ENCODE measurements around the gene EP400.
"Not testable (repeated sequence)": the region's sequence is repeated elsewhere in the genome, so short reads cannot be mapped to it uniquely, and the experiment has no call there.

EP400 gene

DNA sequence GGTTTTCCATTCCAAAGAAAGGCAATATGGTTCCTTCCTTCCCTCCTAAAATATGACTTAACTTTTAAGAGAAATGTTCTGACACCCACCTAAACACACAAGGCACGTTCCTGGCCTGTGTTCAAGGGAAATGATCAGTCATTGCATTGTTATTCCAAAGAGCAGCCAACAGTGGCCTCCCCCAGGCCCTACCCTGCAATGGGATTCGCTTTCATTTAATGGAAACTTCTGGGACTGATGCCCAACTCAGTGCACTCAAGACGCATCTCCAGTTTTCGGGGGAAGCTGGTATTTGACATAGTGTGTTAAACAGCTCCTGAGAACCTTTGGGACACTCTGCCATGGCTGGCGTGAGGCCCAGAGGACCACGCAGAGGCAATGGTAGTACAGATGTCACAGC, 128.4 kb downstream of the EP400 start:
- in situ Hi-C loops (cut with MboI; ENCODE audit: low pct_unique_long_range_greater_than_20kb, low sequenced_read_pairs, unreplicated experiment): no loop called here
- DNase-seq (ENCODE audit: low spot score): no peak
- TF ChIP-seq, protein P1, sequence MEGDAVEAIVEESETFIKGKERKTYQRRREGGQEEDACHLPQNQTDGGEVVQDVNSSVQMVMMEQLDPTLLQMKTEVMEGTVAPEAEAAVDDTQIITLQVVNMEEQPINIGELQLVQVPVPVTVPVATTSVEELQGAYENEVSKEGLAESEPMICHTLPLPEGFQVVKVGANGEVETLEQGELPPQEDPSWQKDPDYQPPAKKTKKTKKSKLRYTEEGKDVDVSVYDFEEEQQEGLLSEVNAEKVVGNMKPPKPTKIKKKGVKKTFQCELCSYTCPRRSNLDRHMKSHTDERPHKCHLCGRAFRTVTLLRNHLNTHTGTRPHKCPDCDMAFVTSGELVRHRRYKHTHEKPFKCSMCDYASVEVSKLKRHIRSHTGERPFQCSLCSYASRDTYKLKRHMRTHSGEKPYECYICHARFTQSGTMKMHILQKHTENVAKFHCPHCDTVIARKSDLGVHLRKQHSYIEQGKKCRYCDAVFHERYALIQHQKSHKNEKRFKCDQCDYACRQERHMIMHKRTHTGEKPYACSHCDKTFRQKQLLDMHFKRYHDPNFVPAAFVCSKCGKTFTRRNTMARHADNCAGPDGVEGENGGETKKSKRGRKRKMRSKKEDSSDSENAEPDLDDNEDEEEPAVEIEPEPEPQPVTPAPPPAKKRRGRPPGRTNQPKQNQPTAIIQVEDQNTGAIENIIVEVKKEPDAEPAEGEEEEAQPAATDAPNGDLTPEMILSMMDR (IDR thresholded peaks at IDR 0.05; ENCODE audit: extremely low read depth, insufficient read depth, missing control alignments): no peak

DNA sequence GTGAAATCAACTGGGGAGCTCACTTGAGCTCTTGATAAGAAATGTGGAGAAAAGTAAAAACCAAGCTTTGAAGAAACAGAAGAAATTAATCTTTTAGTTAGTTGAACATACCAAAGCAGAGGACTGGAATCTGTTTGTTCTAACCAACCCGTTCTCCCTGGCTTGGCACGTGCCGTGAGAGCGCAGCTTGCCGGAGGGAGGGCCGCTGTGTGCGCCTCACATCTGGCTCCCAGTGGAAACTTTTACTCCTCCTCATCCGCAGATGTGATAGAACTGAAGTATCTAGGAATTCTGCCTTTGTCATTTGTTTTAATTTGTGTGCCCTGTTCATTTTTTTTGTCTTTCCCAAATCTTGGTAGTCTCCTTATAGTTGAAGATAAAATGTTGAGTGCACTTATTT, 129.5 kb downstream of the EP400 start:
- in situ Hi-C loops (cut with MboI; ENCODE audit: low pct_unique_long_range_greater_than_20kb, low sequenced_read_pairs, unreplicated experiment): no loop called here
- TF ChIP-seq, protein P1 (IDR thresholded peaks at IDR 0.05; ENCODE audit: extremely low read depth, insufficient read depth, missing control alignments): no peak
- DNase-seq (ENCODE audit: low spot score): no peak

DNA sequence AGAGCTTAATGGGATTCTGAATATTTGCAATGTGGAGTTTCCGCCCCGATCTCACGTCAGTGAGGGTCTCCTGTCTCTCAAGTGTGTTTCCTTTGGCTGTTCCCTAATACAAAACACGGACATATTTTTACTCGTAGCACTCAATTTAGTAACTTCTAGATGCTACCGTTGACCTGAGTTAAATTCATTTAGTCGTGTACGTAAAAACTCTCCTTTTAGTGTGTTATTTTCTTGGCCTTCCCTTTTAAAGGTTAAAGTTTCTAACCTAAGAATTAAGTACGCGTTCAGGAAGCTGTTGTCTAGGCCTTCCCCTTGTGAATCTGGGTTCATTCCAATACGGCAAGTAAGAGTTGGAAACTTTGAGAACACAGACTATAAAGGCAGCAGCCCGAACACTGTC, 130.0 kb downstream of the EP400 start:
- TF ChIP-seq, protein P1 (IDR thresholded peaks at IDR 0.05; ENCODE audit: extremely low read depth, insufficient read depth, missing control alignments): no peak
- DNase-seq (ENCODE audit: low spot score): no peak
- in situ Hi-C loops (cut with MboI; ENCODE audit: low pct_unique_long_range_greater_than_20kb, low sequenced_read_pairs, unreplicated experiment): no loop called here

DNA sequence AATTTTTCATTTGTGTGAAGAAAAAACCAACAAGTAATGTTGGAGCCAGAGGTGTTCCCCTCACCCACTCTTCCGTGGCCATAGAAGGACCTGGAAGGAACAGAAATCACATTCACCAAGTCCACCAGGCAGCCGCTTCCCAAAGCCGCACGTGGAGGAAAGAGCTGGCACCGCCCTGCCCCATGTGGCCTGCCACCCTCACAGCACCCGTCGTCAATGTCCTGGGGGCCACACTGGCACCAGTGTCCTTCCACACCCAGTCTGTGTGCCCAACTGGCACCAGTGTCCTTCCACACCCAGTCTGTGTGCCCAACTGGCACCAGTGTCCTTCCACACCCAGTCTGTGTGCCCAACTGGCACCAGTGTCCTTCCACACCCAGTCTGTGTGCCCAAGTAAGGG, 130.8 kb downstream of the EP400 start:
- DNase-seq (ENCODE audit: low spot score); in situ Hi-C loops (cut with MboI; ENCODE audit: low pct_unique_long_range_greater_than_20kb, low sequenced_read_pairs, unreplicated experiment): not testable (repeated sequence)

DNA sequence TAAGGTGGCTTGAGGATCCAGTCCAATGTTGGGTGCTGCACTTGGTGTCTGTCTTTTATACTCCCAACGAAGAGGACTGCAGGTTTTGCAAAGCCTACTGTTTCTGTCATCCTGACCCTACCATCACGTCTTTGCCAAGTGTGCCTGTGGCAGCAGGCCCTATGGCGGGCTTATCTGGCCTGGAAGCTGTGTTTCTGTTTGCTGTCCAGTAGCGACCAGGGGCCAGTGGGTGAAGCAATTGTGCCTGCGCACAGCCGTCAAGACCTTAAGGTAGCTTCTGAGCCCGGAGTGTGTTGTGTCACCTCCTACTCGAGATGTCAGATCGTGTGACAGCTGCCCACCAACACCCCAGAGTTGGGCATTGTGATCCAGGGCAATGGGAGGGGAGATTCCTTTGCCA, 131.7 kb downstream of the EP400 start:
- no peak for DNase-seq (ENCODE audit: low spot score)
- in situ Hi-C loops (cut with MboI; ENCODE audit: low pct_unique_long_range_greater_than_20kb, low sequenced_read_pairs, unreplicated experiment): no loop called here

DNA sequence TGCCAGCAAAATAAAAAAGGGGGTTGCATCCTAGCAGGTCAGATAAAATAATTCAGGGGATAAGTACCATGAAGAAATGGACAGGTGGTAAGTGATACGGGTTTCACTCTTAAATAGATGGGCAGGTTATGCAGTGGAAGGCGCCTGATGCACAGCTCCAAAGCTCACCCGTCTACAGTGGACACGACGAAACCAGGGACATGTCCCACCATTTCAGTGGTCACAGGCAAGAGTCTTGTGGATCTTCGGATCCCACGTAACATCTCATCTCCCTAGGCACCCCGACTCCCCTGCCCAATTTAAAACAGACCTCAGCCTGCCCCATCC, 133.8 kb downstream of the EP400 start:
- DNase-seq (ENCODE audit: low spot score): no peak
- in situ Hi-C loops (cut with MboI; ENCODE audit: low pct_unique_long_range_greater_than_20kb, low sequenced_read_pairs, unreplicated experiment): no loop called here
- TF ChIP-seq, protein P1 (IDR thresholded peaks at IDR 0.05; ENCODE audit: extremely low read depth, insufficient read depth, missing control alignments): no peak

More for the DNA sequence above, 131.7 kb downstream of the EP400 start:
- TF ChIP-seq, protein P1 (IDR thresholded peaks at IDR 0.05; ENCODE audit: extremely low read depth, insufficient read depth, missing control alignments): no peak

DNA sequence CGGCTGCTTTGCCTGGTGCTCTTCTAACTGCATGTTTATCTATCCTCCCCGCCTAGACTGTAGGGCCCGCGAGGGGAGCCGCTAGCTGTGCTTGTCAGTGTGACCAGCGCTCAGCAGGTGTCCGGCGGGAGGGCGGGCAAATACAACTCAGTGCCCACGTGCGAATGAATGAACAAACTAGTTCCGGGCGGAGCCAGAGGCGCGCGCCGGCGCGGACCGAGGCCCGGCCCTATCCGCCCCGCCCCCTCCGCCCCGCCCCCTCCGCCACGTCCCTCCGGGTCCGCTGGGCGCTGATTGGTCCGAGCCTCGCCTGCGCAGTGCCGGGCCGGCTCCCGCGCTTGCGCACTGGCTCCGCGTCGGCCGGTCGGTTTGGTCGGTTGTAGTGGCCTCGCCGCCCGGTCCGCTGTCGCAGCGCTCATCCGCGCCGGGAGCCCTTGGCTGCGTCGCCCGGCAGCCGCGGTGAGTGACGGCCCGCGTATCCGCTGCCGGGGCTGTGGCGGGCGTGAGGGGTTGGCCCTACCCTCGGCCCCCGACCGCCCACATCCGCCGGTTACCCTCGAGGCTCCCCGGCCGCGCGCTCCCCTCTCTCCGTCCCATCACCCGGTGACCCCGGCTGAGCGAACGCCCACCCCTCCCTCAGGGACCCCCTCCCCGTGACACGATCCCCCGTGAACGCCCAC, 134.3 kb downstream of the EP400 start:
- DNase-seq (ENCODE audit: low spot score): peak; percentile 100
- TF ChIP-seq, protein P1 (IDR thresholded peaks at IDR 0.05; ENCODE audit: extremely low read depth, insufficient read depth, missing control alignments): no peak
- in situ Hi-C loops (cut with MboI; ENCODE audit: low pct_unique_long_range_greater_than_20kb, low sequenced_read_pairs, unreplicated experiment): no loop called here
